HG03442 (cell line): ENCODE results near the gene MMP28.

ENCODE experiments used
- ATAC-seq: cut with Tn5 transposase; IDR thresholded peaks from one replicate; pipeline ENCODE4 v1.9.1; 2021; ENCODE audit warnings: mild to moderate bottlenecking, moderate library complexity; ENCODE audit not compliant: unreplicated experiment

The MMP28 gene

DNA sequence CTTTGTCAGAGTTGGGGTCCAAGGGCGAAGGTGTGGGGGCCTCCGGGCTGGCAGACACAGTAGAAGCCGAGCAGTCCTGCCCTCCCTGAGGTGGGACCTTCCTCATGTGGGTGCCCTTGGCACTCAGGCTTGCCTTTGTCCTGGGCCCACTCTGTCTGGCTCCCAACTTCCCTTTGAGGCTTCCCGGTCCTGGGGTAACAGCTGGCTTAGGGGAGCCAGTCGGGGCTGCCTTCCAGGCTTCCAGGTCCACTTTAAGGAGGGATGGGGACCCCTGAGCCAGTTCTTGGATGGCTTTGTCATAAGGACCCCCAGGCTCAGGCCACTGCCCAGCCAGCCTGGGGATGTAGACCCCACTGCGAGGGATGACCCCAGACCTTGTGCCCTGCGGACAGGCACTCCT is 50.2 kb downstream of the MMP28 start:
- ATAC-seq: no peak

DNA sequence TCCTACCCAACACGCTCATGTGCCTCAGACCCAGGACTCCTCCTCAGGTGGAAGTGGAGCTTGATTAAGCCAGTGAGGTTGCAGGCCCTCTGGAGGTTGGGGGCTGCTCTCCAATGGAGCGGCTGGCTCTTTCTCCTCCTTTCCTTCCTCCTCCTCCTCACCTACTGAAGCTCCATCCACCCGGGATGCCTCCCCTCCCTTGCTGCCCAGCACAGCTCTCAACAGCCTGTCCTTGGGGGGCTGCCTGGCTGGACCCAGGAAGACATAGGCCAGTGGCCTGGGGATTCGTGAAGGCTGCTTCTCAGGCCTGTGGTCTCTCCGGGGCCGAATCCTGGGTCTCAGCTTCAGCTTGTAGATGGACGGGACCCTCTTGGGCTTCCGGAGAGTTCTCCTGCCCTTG is 50.6 kb downstream of the MMP28 start:
- ATAC-seq: no peak

DNA sequence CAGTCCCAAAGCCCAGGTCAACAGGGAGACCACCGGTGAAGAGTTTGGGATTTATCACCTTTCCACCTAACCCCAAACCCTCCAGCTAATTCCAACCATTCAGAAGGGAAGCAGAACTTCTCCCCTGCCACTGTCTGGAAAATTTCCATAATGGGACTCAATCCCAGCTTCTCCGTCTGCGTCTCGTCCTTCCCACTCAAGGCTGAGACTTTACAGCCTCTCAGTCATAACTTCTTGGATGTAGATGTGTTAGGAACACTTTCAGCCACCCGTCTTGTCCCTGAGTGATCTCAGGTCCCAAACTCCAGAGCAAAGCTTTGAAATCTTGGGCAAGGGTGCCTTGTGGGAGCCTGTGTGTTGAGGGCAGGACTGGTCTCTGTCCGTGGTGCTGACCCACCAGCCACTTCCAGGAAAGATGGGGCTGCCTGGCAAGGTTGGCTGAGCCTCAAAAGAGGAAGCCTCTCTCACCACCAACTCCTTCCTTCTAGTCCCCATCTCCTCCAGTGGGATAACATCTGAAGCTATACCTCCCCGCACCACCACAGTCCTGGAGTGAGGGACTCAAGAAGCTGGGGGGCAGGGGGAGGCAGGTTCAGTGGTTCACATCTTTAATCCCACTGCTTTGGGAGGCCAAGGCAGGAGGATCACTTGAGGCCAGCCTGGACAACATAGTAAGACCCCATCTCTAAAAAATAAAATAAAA is 51.7 kb downstream of the MMP28 start:
- no peak for ATAC-seq

DNA sequence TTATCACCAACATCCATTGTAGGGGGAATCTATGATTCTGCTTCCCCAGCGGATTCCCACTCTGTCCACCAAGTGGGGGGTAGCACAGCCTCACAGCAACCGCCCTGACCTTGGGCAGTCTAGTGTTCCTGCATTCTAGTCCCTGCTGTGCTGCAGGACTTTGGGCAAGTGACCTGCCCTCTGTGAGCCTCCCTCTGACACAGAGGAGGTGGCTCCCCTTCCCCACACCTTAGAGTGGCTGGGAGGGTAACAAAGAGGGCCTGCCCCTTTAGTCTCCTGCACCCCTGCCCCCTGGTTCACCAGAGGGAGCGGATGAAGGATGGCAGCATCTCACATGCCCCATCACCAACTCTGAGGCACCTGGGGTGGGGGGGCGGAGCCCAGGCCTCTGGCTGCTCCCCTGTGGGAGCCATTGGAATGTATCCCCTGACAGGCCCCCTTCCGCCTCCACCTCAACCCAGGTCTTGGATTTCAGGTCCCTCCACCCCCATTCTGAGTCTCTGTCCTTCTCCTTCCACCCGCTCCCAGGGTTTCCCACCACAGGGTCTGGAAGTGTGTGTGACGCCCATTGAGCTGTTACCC is 52.5 kb downstream of the MMP28 start:
- ATAC-seq: no peak

DNA sequence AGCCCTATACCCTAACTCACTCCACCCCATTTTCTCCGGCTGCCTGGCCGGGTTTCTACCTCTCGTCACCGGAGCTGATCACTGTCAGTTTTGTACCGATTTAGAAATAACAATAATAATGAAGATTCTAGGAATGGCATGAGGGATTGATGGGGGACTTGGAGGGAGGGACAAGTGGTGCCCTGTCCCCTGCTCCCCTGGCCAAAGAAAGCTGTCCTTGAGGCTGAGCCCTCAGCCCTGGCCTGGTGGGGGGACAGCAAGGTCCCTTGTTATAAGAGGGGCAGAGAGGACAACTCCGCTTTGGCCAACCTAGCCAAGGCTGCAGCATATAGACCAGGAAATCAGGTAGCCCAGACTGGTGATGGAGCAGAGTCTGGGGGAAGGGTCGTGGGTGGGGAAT is 52.9 kb downstream of the MMP28 start:
- ATAC-seq: no peak

DNA sequence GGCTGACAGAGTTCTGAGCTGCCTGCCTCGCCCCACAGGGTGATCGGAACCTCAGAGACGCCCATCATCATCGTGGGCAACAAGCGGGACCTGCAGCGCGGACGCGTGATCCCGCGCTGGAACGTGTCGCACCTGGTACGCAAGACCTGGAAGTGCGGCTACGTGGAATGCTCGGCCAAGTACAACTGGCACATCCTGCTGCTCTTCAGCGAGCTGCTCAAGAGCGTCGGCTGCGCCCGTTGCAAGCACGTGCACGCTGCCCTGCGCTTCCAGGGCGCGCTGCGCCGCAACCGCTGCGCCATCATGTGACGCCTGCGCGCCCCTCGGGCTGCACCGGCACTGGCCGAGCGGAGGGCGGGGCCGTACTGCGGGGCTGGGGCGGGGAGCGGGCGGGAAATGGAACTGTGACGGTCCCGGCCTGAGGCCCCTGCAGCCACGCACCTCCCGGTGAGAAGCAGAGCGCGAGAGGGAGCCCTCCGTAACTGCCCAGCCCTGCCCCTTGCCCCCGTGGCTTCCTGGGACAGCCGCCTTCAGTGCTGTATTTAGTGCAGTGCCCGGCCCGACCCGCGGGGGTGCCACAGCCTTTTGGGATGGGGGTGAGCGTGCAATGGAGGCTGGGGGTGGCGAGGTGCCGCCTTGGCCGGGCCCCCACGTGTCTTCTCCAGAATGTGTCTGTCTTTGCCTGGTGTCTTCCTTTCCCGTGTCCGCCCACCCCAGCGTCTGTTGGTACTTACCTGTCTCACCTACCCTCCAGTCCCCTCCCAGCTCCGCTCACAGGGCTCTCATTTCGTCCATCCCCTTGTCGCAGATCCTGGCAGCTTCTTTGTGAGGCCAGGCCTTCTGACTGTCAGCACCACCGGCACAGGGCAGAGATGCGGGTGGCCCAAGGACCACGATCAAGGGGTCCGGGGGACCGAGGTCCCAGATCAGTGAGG is 54.2 kb downstream of the MMP28 start:
- no peak for ATAC-seq

DNA sequence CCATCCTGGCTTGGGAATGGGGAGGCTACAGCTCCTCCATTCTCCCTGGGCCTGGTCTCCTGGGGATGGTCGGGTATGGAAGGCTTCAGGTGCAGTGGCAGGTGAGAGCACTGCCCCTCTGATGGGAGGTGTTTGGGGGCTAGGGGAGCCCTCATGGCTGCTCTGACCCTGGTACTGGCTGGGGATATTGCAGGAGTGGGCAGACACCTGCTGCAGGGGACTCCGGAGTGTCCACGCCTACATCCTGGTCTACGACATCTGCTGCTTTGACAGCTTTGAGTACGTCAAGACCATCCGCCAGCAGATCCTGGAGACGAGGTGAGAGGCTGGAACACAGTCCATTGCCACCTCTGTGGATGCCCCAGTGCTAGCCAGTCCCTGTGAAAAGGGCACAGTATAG is 55.2 kb downstream of the MMP28 start:
- ATAC-seq: no peak

DNA sequence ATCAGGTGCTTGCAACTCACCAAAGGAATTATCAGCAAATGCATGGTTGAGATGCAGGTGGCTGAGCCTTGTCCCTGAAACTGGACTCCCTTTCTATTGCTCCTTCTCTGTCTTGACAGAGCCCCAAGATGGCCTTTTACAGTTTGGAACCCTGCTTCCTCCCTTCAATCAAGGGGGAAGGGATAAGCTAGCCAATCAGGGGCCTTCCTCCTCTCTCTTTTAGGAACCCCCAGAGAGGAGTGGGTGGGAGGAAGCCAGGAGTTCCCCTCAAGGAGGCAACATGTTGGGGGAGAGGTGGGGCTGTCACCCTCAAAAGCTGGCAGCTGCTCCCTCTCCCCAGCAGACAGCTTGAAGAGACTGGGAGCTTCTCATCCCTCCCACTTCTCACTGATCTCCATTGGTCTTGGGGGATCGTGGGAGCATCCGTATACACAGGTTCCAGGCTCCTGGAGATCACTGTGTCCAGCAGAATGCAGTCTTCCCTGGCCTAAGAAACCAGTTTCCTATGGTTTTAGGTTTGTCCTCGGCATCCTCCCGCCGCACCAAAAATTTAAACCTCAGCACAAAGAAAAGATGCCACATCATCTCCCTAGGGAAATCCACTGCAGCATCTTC is 56.8 kb downstream of the MMP28 start:
- no peak for ATAC-seq

DNA sequence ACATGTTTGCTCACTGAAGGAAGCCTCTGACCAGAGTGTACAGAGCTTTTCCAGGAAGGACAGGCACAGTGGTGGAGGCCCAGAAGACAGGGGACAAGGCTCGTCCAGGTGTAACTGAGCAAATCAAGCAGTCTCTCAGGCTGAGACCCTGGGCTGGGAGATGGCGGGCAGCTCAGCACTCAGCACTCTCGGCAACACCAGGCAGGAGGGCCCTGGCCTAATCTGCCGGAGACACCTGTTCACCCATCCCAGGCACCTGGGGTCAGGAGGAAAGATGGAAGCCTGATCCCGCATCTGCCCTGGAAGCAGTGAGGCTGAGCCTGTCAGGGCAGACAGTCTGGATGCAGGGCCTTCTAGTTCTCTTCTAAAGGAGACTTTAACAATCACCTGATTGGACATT is 59.2 kb downstream of the MMP28 start:
- ATAC-seq: no peak

DNA sequence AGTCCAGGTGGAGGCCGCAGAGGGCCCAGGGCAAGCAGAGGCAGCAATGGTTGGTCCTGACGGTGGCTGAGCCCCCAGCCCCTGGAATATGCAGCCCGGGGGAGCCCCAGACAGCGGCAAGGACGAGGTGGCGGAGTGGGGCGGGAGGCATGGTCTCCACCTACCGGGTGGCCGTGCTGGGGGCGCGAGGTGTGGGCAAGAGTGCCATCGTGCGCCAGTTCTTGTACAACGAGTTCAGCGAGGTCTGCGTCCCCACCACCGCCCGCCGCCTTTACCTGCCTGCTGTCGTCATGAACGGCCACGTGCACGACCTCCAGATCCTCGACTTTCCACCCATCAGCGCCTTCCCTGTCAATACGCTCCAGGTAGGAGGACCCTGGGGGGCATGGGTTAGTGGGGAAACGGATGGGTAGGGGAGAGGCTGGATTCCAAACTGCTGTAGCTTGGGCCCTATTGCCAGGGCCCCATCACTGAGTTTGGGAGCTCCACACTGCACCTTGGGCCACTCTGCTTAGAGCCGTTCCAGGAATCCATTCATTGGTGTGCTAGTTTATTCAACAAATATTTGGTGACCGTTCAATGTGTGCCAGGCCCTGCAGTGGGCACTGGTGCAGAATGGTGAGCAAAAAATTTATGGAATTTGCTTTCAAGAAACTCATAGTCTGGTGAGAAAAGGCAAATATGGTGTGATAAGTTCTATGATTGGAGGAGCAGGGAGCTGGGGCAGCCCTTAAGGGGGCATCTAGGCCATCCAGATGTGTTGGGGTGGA is 60.2 kb downstream of the MMP28 start:
- ATAC-seq: no peak

DNA sequence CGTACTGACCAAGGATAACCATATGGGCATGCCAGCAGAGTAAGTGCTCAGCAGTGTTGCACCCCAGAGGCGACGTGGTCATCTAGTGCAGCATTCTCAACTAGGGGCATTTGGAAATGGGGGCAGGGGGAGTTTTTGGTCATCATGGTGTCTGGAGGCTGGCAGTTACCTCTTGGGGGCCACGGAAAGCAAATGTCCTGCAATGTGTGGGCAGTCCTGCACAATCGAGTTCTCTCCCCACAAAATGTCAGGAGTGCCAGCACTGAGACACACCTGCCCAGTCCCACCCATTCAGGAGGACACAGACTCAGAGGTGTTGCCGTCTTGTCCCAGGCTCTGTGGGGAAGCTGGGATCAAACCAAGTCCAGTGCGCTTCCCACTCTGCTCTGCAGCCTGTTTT is 61.0 kb downstream of the MMP28 start:
- ATAC-seq: no peak

DNA sequence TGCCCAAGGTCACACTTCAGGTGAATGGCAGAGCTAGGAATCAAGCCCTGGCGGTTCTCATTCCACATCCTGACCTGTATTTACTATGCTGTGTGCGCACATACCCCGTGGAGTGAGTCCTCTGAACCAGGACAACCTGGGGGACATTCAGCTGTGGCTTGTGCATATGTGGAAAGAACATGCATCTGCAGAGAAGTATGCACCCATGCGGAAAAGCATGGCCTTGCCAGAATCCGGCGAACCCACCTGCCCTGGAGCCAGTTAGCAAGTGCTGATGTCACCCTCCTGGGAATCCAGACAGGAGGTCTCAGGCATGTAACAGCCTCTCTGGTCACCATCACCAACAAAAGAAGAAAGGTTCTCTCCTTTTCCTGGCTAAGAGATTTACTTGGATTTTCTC is 62.1 kb downstream of the MMP28 start:
- no peak for ATAC-seq

DNA sequence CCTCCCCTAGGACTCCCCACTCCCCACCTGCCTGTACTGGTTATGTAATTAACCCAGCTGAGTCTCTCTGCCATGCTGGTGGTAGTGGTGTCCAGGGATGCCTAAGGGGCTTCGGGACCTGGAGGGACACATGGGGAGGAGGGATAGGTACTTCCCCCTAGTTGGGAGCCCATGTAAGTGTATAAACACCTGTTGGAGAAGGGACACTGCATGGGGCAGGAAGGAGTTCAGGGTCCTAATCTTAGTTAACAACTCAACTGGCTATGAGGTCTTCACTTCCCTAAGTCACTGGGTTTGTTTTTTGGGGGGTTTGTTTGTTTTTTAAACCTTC is 62.7 kb downstream of the MMP28 start:
- ATAC-seq: no peak

DNA sequence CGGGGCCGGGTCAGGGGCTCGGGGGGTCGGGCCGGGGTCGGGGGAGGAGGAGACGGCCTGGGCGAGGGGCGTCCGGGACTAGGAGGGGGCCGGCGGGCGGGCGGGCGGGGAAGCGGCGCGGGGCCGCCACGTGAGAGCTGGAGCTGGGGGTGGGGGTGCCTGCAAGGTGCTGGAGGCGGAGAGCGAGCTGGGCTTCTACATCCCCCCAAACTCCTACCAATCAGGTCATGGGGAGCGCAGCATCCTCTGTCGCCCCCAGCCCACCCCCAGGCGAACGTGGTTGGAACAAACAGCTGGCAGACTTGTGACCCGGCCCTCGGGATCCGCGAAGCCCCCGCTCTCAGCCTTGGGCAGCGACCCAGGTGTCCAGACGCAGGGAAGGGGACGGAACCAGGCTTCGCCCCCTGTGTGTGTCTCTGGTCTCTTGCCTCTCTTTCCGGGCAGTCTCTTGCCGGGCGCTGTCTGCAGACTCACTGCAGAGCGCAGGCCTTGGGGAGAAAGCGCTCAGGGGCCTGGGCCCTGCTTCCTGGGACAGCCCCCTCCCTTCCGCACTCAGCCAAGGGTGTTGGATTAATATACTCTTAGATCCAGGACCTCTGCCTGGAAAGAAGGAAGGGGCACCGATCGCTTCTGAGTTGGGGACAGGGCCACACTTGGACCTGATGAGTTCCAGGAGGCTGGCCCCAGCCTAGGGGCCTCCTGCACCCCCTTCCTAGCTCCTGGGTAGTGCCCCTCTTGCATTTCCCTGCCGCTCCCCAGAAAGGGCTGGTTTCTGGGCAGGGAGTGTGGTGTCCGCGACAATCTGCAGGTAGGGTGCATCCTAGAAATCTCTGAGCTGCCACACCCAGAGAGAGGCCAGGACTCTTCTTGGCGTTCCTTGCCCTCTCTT is 63.3 kb downstream of the MMP28 start:
- no peak for ATAC-seq

DNA sequence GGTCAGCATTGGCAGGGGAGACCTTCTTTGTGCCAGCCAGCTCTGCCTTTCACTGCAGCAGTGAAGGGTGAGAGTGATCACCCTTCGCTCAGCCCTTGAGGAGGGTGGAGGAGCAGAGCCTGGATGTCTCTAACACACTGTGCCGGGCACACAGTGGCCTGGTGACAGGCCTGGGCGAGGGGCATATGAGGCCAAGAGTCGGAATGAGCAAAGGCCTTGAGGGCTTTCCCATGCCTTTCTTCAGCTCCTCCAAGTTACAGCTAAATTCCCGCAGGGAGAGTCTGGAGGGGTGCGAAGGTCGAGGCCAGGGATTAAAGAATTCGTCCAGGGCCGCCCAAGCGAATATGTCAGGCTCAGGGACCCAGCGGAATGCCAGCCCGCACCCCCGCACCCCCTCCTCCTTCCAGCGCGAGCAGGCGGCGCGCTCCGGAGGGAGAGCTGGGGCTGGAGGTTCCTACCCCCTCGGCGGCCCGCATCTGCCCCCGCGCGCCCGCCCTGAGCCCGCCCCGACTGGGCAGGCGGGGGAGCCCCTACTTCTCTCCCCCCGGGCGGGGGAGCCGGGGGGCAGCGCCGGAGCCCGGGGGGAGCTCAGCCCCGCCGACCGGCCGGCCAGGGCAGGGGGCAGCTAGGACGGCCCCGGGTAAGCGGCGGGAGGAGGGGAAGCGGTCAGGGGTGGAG is 64.1 kb downstream of the MMP28 start, which contains the start of gene RASL10B:
Gene RASL10B (plus strand): TSS at position 401 of the 678 bp plus-strand sequence. CDS start 3,546 bp downstream, outside the sequence.
- no peak for ATAC-seq

DNA sequence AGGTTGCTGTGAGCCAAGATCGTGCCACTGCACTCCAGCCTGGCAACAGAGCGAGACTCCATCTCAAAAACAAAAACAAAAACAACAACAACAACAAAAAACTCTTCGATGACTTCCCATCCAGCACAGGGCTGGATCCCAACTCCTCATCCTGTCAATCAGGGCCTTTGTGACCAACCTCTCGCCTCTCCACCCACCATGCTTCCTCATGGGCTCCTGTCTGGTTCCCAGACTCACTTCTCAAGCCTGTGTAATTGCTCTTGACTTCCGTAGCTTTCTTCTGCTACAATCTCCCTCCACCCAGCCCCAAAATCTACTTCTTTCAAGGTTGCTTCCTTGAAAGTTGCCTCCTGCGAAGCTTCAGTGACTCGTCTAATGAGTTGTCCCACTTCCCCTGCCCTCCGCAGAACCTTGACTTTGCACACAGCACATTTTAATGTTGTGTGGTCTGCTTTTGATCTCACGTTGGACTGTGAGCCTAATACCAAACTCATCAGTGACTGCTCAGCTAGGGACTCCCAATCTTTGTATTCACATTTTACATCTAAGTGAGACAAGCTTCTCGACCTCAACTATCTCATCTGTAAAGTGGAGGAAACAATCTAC is 64.9 kb downstream of the MMP28 start:
- no peak for ATAC-seq

DNA sequence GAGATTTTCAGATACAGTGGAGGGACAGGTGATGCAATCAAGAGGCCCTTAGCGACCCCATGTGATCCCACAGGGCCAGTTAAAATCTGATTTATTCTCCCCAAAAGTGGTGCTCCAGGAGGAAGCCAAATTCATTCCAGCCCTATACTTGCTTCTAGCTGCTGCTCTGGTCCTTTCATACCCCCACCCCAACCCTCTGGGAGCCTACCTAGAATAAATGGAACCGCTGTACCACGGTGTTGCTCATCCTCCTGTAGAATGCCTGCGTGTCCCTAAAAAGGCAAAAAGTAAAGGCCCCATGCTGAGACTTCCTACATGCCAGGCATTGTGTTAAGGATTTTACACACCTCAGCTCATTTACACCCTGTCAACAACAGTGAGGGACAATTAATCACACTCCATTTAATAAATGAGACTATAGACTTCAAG is 66.0 kb downstream of the MMP28 start:
- ATAC-seq: no peak

DNA sequence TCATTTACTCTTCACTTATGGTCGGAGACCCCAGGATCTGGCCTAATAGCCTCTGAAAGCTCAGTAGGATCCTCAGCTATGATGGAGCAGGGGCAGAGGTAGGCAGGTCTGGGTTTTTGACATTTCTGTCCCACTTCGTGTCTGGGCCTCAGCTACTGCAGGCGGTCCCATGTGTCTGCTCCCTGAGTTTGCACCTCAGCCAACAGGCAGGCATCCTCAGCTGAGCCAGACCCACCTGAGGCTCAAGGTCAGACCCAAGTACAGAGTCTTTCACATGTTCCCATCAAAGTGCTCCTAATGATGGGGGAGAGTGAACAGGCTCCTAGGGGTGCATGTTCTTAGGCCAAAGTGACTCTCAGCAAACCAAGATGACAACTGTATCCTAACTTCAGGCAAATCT is 66.9 kb downstream of the MMP28 start:
- no peak for ATAC-seq

DNA sequence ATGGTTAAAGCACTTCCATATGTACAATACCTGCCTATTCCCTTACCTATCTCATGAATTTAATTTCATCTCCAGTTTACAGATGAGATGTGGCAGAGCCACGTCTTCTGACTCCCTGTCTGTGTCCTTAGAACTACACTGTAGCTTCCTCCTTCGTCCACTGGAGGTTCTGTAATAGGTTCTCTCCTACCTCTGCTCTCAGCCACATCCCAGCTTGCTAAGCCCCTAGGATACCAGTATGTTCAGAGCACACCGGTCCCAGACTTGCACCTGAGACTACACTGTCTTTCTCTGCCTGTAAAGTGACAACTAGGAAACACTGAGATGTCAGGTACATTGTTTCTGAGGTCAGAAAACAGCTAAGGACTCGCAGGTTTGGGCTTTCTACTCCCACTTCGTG is 67.8 kb downstream of the MMP28 start:
- no peak for ATAC-seq
